Suppressor macrophage treated with lipopolysaccharide for 4 hours (primary cell): ENCODE data around the gene IZUMO4.

Experiments
- DNase-seq: peaks from one replicate; pipeline ENCODE4 v3.0.0-alpha.2; 2020

IZUMO4 gene, protein sequence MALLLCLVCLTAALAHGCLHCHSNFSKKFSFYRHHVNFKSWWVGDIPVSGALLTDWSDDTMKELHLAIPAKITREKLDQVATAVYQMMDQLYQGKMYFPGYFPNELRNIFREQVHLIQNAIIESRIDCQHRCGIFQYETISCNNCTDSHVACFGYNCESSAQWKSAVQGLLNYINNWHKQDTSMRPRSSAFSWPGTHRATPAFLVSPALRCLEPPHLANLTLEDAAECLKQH

DNA sequence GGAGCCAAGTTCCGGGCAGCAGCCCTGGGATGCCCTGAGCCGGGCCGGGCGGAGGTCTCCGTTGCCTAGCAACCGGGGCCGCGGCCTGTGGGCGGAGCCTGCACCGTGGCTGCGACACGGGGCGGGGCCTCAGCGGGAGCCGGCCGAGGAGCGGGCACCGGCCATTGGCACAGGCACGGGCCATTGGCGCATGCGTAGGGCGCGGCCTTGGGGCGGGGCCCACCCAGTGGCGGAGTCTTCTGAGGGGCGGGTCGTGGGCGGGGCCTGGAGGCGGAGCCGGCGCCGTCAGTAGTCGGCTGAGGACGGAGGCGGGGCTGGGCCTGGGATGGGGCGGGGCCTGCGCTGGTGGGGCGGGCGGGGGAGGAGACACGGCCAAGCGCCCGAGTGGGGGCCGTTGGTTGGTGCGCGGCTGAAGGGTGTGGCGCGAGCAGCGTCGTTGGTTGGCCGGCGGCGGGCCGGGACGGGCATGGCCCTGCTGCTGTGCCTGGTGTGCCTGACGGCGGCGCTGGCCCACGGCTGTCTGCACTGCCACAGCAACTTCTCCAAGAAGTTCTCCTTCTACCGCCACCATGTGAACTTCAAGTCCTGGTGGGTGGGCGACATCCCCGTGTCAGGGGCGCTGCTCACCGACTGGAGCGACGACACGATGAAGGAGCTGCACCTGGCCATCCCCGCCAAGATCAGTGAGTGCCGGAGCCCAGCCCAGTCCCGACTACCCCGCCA, at the start of gene IZUMO4:
IZUMO4 (plus strand) TSS at position 436 of the 723 bp plus-strand sequence; CDS start at position 467, 31 bp downstream.
- DNase-seq, result peak; percentile 100

DNA sequence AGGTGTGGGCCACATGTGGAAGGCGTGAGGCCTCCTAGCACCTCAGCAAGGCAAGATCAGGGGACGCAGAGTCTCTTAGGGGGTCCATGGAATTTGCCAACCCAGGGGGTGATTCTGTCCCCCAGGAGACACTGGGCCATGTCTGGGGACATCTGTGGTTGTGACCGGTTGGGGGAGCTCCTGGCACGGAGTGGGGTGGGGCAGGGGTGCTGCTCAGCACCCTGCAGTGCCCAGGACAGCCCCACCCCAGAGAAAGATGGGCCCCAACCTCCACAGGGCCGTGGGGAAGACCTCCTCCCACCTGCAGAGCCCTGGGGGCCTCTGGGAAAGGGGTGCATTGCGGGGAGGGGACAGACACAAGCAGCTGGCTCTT, 49.7 kb upstream of the IZUMO4 start:
- no peak for DNase-seq

DNA sequence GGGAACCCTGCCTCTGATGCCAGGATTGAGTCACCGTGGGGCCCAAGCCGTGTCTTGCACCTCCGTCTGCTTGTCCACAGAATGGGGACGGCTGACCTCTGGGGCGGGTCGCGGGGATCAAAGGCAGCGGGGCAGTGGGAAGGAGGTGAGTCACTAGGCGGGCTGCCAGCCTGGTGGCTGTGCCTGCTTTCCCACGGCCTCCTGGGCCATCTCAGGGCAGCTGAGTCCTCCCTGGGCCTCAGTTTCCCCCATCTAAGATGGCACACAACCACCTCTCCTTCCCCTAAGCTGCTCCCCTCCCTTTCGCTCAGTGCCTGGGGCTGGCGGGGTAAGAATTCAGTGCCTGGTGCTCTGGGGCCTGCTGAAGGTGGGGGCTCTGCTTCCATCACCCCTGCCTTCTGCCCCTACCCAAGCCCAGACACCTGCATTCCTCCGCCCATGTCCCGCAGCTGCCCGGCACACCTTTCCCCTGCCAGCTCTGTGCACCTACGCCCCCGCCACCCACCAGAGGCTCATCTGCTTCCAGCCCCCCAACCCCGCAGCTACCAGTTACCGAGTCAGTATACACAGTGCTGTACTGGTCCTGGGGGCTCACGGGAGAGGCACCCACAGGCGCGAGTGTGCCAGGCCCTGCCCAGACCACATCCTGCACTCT, 49.1 kb upstream of the IZUMO4 start:
- peak; percentile 45 for DNase-seq

DNA sequence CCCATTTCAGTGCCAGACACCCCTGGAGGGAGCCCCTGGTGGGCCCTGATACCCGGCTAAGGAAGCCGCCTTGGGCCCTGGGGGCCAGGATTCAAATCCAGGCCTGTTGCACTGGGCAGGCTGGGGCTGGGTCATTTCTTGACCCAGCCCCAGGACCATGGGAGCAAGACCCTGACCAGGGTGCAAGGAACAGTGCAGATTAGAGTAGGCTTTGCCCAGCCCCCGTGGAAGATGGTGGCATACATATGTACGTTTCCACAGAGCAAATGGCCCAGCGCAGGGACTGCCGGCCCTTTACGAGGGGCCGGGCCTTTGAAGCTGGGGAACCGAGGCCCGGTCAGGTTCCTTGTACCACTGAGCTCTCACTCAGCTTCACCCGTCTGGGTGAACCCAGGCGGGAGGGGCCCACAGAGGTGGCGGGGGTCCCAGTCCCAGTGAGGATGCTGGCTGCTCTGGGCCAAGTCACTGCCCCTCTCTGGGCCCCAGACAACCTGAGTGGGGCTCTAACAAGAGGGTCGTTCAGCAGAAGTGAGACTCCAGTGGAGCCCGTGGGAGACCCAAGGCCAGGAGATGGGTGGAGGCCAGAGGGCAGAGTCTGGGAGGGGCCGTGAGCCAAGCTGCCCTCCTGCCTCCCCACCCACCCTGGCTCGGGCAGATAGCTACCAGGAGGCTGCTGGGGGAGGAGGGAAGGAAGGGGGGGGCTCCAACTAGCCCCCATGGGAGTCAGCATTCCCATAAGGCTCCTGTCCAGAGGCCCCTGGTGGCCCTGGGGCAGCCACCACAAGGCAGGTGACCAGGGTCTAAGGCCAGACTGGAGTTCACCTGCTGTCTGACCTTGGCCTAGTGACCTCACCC, 48.4 kb upstream of the IZUMO4 start:
- DNase-seq, result no peak

DNA sequence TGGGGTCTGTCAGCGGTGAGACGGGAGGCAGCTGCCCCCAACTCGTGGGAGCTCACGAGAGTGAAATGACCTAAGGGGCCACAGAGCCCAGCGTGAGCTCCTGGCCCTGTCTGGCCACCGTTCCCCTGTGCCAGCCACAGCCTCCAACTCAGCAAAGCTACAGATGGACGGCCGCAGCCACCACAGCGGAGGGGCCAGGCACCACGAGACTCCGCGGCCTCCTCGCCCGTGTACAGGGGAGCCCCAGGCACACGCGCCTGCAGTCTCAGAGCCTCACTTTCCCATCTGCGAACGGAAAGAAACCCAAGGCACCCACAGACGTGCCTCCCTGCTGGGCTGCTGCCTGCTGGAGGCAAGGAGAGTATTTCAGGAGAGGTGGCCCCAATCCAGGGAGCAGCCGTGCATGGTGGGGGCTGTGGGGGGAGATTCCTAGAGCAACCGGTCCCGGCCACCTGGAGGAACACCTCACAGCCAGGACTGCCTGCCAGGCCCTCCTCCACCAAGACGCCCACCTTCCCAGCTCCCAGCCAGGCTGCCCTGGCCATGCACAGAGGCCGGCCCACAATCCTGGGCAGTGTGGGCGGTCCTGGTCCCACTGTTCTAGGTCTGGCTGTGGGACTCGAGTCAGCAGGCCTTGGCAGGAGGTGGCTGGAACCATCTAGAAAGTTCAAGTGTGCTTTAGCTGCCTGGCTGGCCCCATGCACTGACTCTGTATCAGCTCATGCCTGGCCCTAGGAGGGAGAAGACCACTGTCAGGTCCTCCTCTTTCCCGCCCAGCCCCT, 47.6 kb upstream of the IZUMO4 start:
- DNase-seq, result no peak

DNA sequence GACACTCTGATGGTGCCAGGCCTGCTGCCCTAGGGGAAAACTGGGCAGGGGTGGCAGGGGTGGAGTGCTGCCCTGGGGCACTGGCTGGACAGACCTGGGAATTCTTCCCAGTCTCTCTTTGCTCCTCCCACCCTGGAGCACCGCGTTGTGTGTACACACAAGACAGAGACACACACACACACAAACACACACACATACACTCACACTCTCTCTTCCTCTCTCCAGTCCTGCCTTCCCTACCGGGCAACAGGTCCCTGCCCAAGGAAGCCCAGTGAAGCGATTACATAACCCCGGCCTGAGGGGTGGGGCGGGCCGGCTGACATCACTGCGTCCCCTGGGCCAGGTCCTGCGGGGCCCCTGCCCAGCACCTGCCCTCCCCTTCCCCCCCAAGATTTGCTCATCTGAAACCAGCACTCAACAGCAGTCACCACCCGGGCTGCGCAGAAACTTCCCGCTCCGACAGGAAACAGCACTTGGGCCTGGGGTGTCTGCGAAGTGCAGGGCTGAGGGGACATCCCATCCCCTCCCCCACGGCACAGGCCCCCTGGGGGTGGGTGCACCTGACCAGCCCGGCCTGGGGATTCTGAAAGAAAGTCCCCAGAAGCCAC, 46.9 kb upstream of the IZUMO4 start:
- DNase-seq, result peak; percentile 66

DNA sequence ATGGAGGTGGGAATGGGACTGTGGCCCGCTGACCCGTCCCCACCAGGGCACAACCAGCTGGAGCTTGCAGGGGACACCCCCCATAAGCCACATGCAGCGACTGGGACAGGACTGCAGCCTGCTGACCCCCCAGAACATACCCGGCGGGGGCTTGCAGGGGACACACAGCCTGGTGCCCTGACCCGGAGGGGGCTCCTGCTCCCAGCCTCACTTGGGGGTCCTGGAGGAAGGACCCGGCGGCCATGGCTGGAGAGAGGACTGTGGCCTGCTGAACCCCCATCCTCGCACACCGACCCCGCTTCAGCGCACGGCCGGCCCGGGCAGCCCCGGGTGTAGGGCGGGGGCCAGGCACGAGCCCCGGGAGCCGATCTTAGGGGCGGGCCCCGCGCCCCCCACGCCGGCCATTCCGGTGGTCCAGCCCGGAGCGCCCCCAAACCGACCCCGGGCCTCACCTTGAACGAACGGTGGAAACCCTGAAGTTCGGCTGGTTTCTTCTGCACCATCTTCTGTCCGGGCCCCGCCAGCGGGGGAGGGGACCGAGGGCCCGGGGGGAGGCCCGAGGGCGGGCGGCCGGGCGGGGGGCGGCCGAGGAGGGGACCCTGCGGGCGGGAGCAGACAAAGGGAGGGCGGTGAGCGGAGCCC, 46.2 kb upstream of the IZUMO4 start:
- DNase-seq, result no peak

DNA sequence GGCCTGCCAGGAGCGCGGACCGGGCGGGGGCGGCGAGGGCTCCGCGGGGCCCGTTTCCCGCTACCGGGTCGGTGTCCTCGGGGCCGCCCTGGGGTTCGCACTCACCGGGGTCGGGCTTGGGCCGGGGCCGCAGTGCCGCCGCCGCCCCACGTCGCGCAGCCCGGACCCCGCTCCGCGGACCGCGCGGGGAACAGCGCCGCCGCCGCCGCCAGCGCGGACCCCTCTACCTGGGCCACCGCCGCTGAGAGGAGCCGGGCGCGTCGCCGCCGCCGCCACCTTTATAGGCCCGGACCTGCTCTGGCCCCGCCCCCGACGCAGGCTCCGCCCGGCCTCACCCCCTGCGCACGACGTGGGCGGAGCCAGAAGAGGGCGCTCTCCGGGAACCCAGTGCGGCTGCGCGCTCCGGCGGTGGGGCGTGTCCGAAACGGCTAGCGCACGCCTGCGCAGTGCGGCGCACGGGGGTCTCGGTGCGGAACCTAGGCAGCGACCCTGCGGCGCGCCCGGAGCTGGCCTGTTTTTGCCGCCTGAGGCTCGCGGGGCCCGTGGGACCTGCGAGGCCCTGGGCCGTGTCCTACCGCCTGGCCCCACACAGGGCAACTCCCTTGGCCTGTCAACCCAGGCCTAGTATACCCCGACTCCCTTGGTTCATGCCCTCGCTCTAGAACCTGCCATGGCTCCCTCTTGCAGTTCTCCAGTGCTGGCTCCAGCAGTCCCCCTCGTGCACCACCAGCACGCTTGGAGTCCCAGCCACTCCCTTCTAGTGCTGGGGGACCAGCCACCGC, 45.5 kb upstream of the IZUMO4 start, which contains the start of gene MKNK2:
MKNK2 (minus strand) TSS at position 254 of the 782 bp plus-strand sequence. CDS start 393 bp downstream, outside the sequence.
- peak; percentile 98 for DNase-seq

DNA sequence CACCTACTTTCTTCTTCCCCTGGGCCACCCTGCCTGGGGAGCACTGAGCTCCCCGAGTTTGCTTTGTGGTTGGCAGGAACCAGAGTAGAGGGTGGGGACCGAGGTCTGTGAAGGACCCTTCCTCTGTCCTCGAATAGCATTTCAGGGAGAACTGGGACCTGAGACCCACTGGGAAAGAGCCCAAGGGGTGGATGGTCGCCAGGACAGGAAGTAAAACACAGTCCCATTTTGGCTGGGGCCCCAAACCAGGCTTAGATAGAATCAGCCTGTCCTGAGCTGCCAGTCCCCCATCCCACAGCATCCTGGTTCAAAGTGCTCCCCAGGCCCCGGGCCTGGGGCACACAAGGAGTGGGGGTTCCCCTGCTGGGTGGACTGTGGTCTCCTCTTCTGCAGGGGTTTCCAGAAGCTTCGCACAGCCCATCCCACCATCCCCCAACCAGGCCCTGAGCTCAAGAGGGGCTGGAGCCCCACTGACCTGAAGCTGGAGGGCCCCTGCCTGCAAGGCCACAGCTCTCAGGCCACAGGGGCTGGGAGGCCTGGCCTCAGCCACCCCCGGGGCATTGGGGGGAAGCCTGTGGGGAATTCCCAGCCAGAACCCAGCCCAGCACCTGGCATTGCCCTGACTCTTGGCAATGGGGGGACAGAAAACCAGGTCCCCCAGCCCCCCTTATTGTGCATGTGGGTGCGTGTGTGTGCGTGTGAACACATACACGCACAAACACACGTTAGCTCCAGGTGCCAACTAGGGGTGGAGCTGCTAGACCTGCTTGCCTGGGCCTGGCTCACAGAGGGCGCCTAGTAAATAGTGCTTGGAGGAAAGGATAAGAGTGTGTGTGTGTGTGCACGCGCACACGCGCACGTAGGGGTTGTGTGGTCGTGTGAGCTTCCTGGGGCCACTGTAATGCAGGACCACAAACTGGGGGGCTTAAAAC, 44.7 kb upstream of the IZUMO4 start:
- no peak for DNase-seq

DNA sequence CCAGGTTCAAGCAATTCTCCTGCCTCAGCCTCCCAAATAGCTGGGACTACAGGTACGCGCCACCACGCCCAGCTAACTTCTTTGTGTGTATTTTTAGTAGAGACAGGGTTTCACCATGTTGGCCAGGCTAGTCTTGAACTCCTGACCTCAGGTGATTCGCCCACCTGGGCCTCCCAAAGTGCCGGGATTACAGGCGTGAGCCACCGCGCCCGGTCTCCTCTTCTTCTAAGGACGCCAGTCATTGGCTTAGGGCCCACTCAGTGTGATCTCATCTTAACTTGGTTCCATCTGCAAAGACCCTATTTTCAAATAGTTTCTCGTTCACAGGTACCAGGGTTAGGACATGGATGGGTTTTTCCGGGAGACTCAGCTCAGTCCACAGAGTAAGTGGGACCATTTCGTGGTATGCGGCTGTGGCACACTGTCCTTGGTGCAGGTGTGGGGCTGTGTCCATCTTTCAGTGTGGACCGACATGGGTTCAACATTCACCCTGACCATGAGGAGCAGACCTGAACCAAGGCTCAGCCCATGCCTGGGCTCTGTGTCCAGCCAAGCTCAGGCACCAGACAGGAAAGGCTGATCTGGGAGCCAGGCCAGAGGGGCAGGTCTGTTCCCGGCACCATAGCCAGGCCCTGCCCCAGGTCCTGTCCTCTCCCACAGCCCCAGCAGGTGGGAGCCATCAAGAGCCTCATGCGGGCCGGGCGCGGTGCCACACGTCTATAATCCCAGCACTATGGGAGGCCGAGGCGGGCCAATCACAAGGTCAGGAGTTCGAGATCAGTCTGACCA, 42.9 kb upstream of the IZUMO4 start:
- DNase-seq, result no peak

DNA sequence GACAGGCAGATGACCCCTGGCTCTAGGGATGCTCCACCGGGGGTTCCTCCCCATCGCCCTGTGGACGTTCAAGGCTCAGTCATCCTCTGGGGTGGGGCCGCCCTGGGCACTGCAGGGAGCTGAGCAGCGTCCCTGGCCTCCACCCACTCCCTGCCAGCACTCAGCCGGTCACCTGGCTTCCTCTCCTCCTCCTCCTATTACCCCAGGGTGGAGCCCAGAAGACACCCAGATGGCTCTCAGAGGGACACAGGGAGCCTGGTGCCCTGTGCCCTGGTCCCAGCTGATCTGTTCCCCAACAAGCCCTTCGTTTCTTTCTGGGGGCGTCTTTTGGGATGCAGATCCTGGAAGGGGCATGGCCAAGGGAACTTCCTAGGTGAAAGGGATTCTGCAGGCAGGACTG, 42.0 kb upstream of the IZUMO4 start:
- DNase-seq, result no peak

DNA sequence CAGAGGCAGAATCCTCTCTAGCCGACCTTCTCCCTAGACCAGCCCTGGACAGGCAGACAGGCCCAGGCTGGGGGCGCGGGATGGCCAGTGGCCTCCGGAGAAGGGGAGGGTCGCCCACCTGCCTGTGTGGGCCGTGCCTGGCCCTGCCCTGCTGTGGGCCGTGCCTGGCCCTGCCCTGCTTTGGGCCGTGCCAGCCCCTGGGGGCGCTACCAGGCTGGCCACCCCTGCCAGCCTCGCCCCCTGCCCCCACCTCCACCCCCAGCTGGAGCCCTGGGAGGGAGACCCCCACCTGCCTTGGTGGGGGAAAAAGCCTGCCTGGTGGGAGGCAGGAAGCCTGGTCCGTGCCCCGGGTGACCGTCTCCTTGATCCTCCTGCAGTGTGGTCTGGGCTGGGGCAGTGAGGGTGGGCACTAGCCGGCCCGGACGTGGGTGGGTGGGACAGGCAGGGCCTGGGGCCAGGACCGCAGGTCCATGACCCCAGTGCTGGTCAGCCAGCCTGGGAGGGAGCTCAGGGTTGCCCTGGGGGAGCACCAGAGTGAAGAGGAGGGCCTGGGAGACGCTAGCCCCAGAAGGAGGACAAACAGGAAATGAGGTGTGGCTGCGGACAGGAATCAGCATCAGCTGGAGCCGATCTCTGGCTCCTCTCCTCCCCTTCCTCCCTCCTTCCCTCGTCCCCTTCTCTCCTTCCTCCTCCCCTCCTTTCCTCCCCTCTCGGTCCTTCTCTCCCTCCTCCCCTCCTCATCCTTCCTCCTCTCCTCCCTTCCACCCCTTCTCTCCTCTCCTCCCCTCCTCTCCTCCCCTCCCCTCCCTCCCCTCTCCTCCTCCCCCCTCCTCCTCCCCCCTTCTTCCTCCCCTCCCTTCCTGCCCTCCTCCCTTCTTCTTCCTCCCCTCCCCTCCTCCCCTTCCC, 40.5 kb upstream of the IZUMO4 start:
- no peak for DNase-seq

DNA sequence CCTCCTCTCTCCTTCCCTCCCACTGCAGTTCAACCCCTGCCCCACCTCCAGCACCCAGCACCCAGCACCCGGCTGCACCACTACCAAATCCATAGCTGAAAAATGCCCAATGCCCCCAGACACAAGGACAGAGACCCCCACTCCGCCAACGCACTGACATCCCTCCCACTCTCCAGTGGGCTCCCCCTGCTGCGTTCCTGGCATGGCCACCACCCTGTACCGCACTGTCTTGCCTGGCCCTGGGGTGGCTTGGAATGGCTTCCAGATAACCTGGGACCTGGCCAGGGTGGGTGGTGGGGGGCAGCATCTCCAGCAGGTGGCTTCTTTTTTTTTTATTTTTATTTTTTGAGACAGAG, 39.9 kb upstream of the IZUMO4 start:
- no peak for DNase-seq

DNA sequence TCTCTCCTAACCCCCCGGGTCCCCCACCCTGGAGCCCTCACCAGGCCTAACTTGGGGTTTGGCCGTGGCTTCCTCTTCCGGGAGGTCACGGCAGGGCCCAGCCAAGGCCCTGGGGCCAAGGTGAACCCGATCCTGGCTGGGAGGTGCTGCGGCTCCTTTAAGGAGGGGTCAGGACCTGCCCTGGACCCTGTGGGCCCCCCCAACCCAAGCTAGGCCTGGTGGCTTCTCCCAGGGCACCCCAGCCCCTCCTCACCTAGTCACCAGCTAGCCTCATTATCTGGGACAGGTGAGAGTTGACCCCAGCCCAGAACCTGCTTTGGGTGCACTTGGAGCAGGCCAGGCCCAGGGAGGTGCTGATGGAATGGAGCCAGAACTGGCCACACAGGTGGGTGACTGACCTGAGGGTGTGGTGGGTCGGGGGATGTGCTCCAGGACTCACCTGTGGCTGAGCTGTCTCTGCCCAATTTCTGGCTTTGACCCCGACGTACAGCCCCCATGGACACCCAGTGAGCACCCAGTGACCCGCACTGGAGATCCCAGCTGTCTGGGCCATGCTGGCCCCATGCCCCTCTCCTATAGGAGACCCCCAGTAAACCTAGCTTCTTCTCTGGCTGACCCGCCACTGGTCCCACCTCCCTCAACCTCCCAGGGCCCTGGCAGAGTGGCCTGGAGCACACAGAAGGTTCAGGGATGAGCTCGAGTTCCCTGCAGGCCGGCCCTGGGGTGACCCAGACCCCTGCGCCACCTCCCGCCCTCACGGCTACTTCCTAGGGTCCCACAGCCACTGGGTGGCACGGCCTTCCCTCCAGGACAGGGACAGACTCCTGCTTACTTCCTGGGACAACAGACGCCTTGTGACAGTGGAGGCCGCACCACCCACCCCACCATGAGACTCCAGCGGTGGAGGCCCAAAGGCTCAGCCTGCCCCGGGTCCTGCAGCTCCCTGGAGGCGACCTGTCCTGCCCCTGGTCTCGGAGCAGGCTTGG, 38.9 kb upstream of the IZUMO4 start:
- no peak for DNase-seq

DNA sequence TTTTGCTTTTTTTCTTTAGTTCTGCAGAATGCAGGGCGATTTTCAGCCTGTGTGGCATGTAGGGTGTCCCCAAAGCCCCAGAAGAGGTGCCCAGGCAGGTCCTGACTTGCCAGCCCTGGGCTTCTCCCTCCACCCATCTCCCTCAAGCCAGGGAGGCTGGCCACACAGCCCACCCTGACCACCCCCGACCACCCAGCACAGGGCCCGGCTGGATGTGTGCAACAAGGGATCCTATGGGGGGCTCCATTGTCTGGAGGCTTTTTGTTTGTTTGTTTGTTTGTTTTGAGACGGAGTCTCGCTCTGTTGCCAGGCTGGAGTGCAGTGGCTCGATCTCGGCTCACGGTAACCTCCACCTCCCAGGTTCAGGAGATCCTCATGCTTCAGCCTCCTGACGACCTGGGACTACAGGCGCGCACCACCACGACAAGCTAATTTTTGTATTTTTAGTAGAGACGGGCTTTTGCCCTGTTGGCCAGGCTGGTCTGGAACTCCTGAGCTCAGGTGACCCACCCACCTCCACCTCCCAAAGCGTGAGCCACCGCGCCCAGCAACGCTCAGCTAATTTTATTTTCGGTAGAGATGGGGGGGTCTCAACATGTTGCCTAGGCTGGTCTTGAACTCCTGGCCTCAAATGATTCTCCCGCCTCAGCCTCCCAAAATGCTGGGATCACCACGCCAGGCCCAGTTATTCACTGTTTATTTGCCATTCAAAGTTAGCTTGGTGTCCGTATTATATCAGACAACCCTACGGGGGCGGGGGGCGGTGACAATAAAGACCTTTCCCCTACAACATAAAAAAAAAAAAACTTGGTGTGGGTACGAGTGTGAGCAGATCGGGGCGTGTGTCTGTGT, 37.9 kb upstream of the IZUMO4 start:
- no peak for DNase-seq
